Colon (tissue), 2 donors: ENCODE results near the gene CRYGN.

Experiments used
- FAIRE-seq: peaks from 2 replicates; lab custom pipeline; 2012; peaks lifted over from hg19 to GRCh38; lab: Jason Lieb, UNC
- donor health status: control.
- donor health status: control.

CRYGN gene

GRCh38 chr7:151459726-151460473 is 20.0 kb upstream of the CRYGN start:
- FAIRE-seq: no peak

GRCh38 chr7:151457534-151457933 is 17.6 kb upstream of the CRYGN start:
- no peak for FAIRE-seq

- no peak for FAIRE-seq
Observed at GRCh38 chr7:151456782-151457181, 16.8 kb upstream of the CRYGN start.

GRCh38 chr7:151456276-151456675 is 16.3 kb upstream of the CRYGN start:
- FAIRE-seq: no peak

GRCh38 chr7:151455690-151456089 is 15.7 kb upstream of the CRYGN start:
- no peak for FAIRE-seq

- FAIRE-seq: no peak
Observed at GRCh38 chr7:151454932-151455530, 15.1 kb upstream of the CRYGN start.

- no peak for FAIRE-seq
Observed at GRCh38 chr7:151454305-151454704, 14.4 kb upstream of the CRYGN start.

- no peak for FAIRE-seq
Observed at GRCh38 chr7:151453326-151453791, 13.4 kb upstream of the CRYGN start.

- FAIRE-seq: no peak
Observed at GRCh38 chr7:151452680-151453325, 12.9 kb upstream of the CRYGN start.

GRCh38 chr7:151451626-151452571 is 12.0 kb upstream of the CRYGN start:
- no peak for FAIRE-seq

GRCh38 chr7:151451156-151451555 is 11.2 kb upstream of the CRYGN start:
- no peak for FAIRE-seq

GRCh38 chr7:151449990-151450389 is 10.0 kb upstream of the CRYGN start:
- FAIRE-seq: no peak

GRCh38 chr7:151448261-151449252 is 8.6 kb upstream of the CRYGN start:
- FAIRE-seq: no peak

GRCh38 chr7:151447901-151448260 is 7.9 kb upstream of the CRYGN start:
- FAIRE-seq: no peak

- FAIRE-seq: no peak
Observed at GRCh38 chr7:151447312-151447711, 7.4 kb upstream of the CRYGN start.

- FAIRE-seq: no peak
Observed at GRCh38 chr7:151446412-151446811, 6.5 kb upstream of the CRYGN start.

- FAIRE-seq: no peak
Observed at GRCh38 chr7:151444632-151445031, 4.7 kb upstream of the CRYGN start.

GRCh38 chr7:151442776-151443496 is 3.0 kb upstream of the CRYGN start:
- FAIRE-seq: no peak

- no peak for FAIRE-seq
Observed at GRCh38 chr7:151440799-151441445, 981 bp upstream of the CRYGN start.
